HFF-Myc (cell line): Measurements from ENCODE around the gene GJC1.

Source experiments
- DNase-seq: peaks from one replicate; pipeline ENCODE4 v3.0.0-alpha.2; 2011; ENCODE audit warnings: low read depth; ENCODE audit errors: extremely low read depth
- H3K4me3 ChIP-seq: replicated peaks from 2 replicates; pipeline ENCODE4 v1.5.1; 2011; ENCODE audit warnings: low read depth, mild to moderate bottlenecking, control low read depth, low read length
- CTCF ChIP-seq: IDR thresholded peaks from 2 replicates; pipeline ENCODE4 v1.5.1; 2012; ENCODE audit warnings: mild to moderate bottlenecking, low read depth, low read length, control low read depth; ENCODE audit errors: missing control alignments

Gene GJC1

GRCh38 chr17:44871556-44871955, 41.5 kb upstream of the GJC1 start:
- DNase-seq: no peak
- TF ChIP-seq CTCF: no peak
- H3K4me3 ChIP-seq: no peak overlapping the region

GRCh38 chr17:44867841-44868240, 37.8 kb upstream of the GJC1 start:
- H3K4me3 ChIP-seq: no peak overlapping the region
- DNase-seq: no peak
- no peak for TF ChIP-seq CTCF

- no peak overlapping the region for H3K4me3 ChIP-seq
- TF ChIP-seq CTCF: no peak
- DNase-seq: peak; percentile 40
Measured at GRCh38 chr17:44865931-44866330, 35.8 kb upstream of the GJC1 start.

GRCh38 chr17:44865231-44865660, 35.2 kb upstream of the GJC1 start:
- no peak overlapping the region for H3K4me3 ChIP-seq
- peak; percentile 91 for TF ChIP-seq CTCF
- peak; percentile 64 for DNase-seq

- no peak for TF ChIP-seq CTCF
- no peak overlapping the region for H3K4me3 ChIP-seq
- no peak for DNase-seq
Measured at GRCh38 chr17:44864831-44865230, 34.7 kb upstream of the GJC1 start.

- TF ChIP-seq CTCF: no peak
- no peak for DNase-seq
- no peak overlapping the region for H3K4me3 ChIP-seq
Measured at GRCh38 chr17:44863061-44863918, 33.2 kb upstream of the GJC1 start.
